Measurements from ENCODE around the gene VRK2. TPM values are rescaled to one million over a fixed set of nuclear protein-coding genes. Genes with fewer than 3 reads are reported as not detected.

Gene VRK2
- total and polyA plus RNA-seq, 10 of the 15 experiments (the other 5 are each of a cell fraction or from before 2014, with no cell fraction given) = 26.5 to 78.0 (median 57.3) TPM

DNA sequence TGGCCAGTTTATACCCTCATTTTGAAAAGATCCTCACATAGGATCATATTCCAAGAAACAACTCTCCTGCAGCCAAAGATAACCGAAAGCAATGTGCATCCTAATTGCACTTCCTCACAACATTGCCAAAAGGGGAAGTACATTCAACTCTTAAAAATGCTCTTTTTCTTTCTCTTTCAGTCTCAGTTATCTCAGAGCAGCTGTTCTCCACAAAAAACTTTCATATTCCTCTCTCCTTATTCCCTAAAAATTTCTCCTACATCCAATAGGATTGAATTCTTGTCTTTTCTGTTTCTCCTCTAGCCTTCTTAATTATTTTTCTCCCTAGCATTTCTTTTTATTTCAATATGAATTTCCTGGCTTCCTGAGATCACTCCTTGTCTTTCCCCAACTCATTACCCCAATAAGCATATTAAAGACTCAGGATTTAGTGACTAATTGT lies 7.4 kb upstream of the VRK2 start (continued):
- TF ChIP-seq SKIL (IDR thresholded peaks at IDR 0.05; ENCODE audit: low read depth, poor library complexity, severe bottlenecking) (peak; percentile 38), FOXM1 (IDR thresholded peaks at IDR 0.05; ENCODE audit: low read depth, low read length) (no peak), IRF5 (IDR thresholded peaks at IDR 0.05; ENCODE audit: borderline replicate concordance) (no peak), TARDBP (IDR thresholded peaks at IDR 0.05; ENCODE audit: borderline replicate concordance) (no peak), ATF7 (IDR thresholded peaks at IDR 0.05; ENCODE audit: low read depth) (peak; percentile 38; the same call in 1 of the 2 replicates), SREBF1 (IDR thresholded peaks at IDR 0.05; ENCODE audit: low read length) (no peak), CUX1 (IDR thresholded peaks at IDR 0.05; ENCODE audit: insufficient replicate concordance, low read depth, low read length) (no peak), WRNIP1 (IDR thresholded peaks at IDR 0.05; ENCODE audit: borderline replicate concordance, low read depth, low read length) (no peak), ESRRA (IDR thresholded peaks at IDR 0.05; ENCODE audit: low read length) (no peak), IRF4 (IDR thresholded peaks at IDR 0.05; ENCODE audit: low read depth, low read length) (peak; percentile 32; the same call in 1 of the 2 replicates), IKZF2 (IDR thresholded peaks at IDR 0.05) (peak; percentile 97), MYC (IDR thresholded peaks at IDR 0.05; ENCODE audit: insufficient read depth, insufficient read length, insufficient replicate concordance, low read length, severe bottlenecking) (no peak)
- TF ChIP-seq, protein P1, sequence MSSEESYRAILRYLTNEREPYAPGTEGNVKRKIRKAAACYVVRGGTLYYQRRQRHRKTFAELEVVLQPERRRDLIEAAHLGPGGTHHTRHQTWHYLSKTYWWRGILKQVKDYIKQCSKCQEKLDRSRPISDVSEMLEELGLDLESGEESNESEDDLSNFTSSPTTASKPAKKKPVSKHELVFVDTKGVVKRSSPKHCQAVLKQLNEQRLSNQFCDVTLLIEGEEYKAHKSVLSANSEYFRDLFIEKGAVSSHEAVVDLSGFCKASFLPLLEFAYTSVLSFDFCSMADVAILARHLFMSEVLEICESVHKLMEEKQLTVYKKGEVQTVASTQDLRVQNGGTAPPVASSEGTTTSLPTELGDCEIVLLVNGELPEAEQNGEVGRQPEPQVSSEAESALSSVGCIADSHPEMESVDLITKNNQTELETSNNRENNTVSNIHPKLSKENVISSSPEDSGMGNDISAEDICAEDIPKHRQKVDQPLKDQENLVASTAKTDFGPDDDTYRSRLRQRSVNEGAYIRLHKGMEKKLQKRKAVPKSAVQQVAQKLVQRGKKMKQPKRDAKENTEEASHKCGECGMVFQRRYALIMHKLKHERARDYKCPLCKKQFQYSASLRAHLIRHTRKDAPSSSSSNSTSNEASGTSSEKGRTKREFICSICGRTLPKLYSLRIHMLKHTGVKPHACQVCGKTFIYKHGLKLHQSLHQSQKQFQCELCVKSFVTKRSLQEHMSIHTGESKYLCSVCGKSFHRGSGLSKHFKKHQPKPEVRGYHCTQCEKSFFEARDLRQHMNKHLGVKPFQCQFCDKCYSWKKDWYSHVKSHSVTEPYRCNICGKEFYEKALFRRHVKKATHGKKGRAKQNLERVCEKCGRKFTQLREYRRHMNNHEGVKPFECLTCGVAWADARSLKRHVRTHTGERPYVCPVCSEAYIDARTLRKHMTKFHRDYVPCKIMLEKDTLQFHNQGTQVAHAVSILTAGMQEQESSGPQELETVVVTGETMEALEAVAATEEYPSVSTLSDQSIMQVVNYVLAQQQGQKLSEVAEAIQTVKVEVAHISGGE (CRISPR knock-in tag; IDR thresholded peaks at IDR 0.05) = no peak
- TF ChIP-seq, protein P2, sequence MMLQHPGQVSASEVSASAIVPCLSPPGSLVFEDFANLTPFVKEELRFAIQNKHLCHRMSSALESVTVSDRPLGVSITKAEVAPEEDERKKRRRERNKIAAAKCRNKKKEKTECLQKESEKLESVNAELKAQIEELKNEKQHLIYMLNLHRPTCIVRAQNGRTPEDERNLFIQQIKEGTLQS (IDR thresholded peaks at IDR 0.05; ENCODE audit: borderline replicate concordance, extremely low read depth, low read depth, low read length) = no peak
- TF ChIP-seq, protein P3, sequence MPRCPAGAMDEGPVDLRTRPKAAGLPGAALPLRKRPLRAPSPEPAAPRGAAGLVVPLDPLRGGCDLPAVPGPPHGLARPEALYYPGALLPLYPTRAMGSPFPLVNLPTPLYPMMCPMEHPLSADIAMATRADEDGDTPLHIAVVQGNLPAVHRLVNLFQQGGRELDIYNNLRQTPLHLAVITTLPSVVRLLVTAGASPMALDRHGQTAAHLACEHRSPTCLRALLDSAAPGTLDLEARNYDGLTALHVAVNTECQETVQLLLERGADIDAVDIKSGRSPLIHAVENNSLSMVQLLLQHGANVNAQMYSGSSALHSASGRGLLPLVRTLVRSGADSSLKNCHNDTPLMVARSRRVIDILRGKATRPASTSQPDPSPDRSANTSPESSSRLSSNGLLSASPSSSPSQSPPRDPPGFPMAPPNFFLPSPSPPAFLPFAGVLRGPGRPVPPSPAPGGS (IDR thresholded peaks at IDR 0.05; ENCODE audit: borderline replicate concordance, insufficient read depth, low read depth, low read length, poor library complexity, severe bottlenecking) = no peak
